HCT116 (cell line): ENCODE measurements around the gene ZNF79. TPM values are rescaled to one million over a fixed set of nuclear protein-coding genes. Genes with fewer than 3 reads are reported as not detected.

ENCODE experiments used
- ATAC-seq: fragments of 200-7000 bp; cut with Tn5 transposase; 2 replicates; pipeline ENCODE4 v1.9.1; 2020; ENCODE audit warnings: mild to moderate bottlenecking, moderate library complexity
- BruUV-seq: library from RNA; stranded (reverse); fragments of 400-500 nt; replicated peaks from 2 replicates; lab custom pipeline; 2021; lab: Mats Ljungman, UMichigan
- CTCF ChIA-PET: fragments of 300-600 bp; sonication (Branson Sonifier 250); formaldehyde crosslinking; loops from one replicate; lab custom pipeline; 2021; ENCODE audit warnings: antibody characterized with exemption; lab: Charles Lee
- POLR2A ChIA-PET: fragments of 300-600, 350-600 bp; sonication (Branson Sonifier 250); formaldehyde crosslinking; loops from one replicate; lab custom pipeline; 2021; ENCODE audit warnings: antibody characterized with exemption; lab: Charles Lee
- RAD21 ChIA-PET, 2 experiments: fragments of 300-600 bp; sonication (Branson Sonifier 250); formaldehyde crosslinking; loops; one replicate each; lab custom pipeline; 2023; ENCODE audit warnings: low total read pairs in 2 of 2; ENCODE audit not compliant: uncharacterized antibody in 2 of 2, unreplicated experiment in 2 of 2, low non-redundant PET in 1 of 2; lab: Charles Lee
- DNase-seq: peaks from one replicate; pipeline ENCODE4 v3.0.0-alpha.2; 2010; ENCODE audit warnings: low read depth, low spot score
- H2AFZ ChIP-seq: fragments of 200-600 bp; shearing (Covaris generic), sonication (generic); 2 replicates; pipeline ENCODE4 v1.6.1; 2017; ENCODE audit warnings: low read depth, mixed run types, mixed read lengths, antibody characterized with exemption, low read length; ENCODE audit not compliant: poor library complexity, severe bottlenecking
- H3K27ac ChIP-seq: 2 replicates; pipeline ENCODE4 v1.5.1; 2012; ENCODE audit warnings: low read depth, low read length
- H3K27me3 ChIP-seq: fragments of 200-600 bp; sonication (generic); 2 replicates; pipeline ENCODE4 v1.6.1; 2016; ENCODE audit warnings: mixed run types, low read length, mixed read lengths; ENCODE audit not compliant: insufficient read depth
- H3K36me3 ChIP-seq, 2 experiments: fragments of 200-500 bp in 1 of 2; fragments of 200-600 bp in 1 of 2; sonication (Bioruptor generic) in 1 of 2; sonication (generic) in 1 of 2; 2 replicates each; pipeline versions ENCODE4 v1.5.1 to v1.6.1; 2014 to 2016; ENCODE audit warnings: low read length in 2 of 2, inconsistent platforms in 1 of 2, mixed read lengths in 1 of 2, mixed run types in 1 of 2; ENCODE audit not compliant: insufficient read depth in 2 of 2, control insufficient read depth in 1 of 2
- H3K4me1 ChIP-seq, 2 experiments: fragments of 200-600 bp in 1 of 2; sonication (generic) in 1 of 2; 2 replicates each; pipeline versions ENCODE4 v1.5.1 to v1.6.1; 2012 to 2017; ENCODE audit warnings: low read length in 2 of 2, inconsistent platforms in 1 of 2, mild to moderate bottlenecking in 1 of 2, mixed read lengths in 1 of 2, mixed run types in 1 of 2, moderate library complexity in 1 of 2; ENCODE audit not compliant: insufficient read depth in 2 of 2, control insufficient read depth in 1 of 2
- H3K4me2 ChIP-seq: fragments of 200-600 bp; sonication (generic); 2 replicates; pipeline ENCODE4 v1.6.1; 2017; ENCODE audit warnings: mixed run types, low read length, mixed read lengths
- H3K4me3 ChIP-seq, 2 experiments: fragments of 200-600 bp in 1 of 2; sonication (generic) in 1 of 2; replicated peaks in 1 of 2; 2 replicates each; pipeline ENCODE4 v1.5.1; 2011 to 2016; ENCODE audit warnings: low read length in 2 of 2, control low read depth in 1 of 2, low read depth in 1 of 2, mild to moderate bottlenecking in 1 of 2, mixed read lengths in 1 of 2, mixed run types in 1 of 2
- H3K79me2 ChIP-seq: fragments of 200-600 bp; sonication (generic); 2 replicates; pipeline ENCODE4 v1.6.1; 2017; ENCODE audit warnings: mild to moderate bottlenecking, mixed run types, low read length, moderate library complexity, mixed read lengths; ENCODE audit not compliant: insufficient read depth
- H3K9ac ChIP-seq: fragments of 200-600 bp; sonication (generic); 2 replicates; pipeline ENCODE4 v1.6.1; 2016; ENCODE audit warnings: low read length, mixed read lengths
- H3K9me2 ChIP-seq: fragments of 200-600 bp; sonication (generic), shearing (Covaris generic); 2 replicates; pipeline ENCODE4 v1.6.1; 2017; ENCODE audit warnings: mixed run types, mild to moderate bottlenecking, moderate library complexity; ENCODE audit not compliant: insufficient read depth
- H3K9me3 ChIP-seq, 2 experiments: fragments of 200-500 bp in 1 of 2; fragments of 200-600 bp in 1 of 2; sonication (Bioruptor generic) in 1 of 2; sonication (generic) in 1 of 2; 2 replicates each; pipeline ENCODE4 v1.6.1; 2014 to 2017; ENCODE audit warnings: low read length in 2 of 2, mixed read lengths in 2 of 2, inconsistent platforms in 1 of 2, low read depth in 1 of 2, mild to moderate bottlenecking in 1 of 2, mixed run types in 1 of 2, moderate library complexity in 1 of 2; ENCODE audit not compliant: control insufficient read depth in 1 of 2, insufficient read depth in 1 of 2
- H4K20me1 ChIP-seq: fragments of 200-600 bp; sonication (generic), shearing (Covaris generic); 2 replicates; pipeline ENCODE4 v1.6.1; 2017; ENCODE audit warnings: mixed run types, mild to moderate bottlenecking, moderate library complexity; ENCODE audit not compliant: insufficient read depth
- CEBPB ChIP-seq: IDR thresholded peaks from 2 replicates; pipeline ENCODE4 v1.6.1; 2012; ENCODE audit warnings: low read depth
- EGR1 ChIP-seq: IDR thresholded peaks from 2 replicates; pipeline ENCODE4 v1.6.1; 2012; ENCODE audit warnings: low read depth
- MAX ChIP-seq: IDR thresholded peaks from 2 replicates; pipeline ENCODE4 v1.6.1; 2012
- REST ChIP-seq: IDR thresholded peaks from 2 replicates; pipeline ENCODE4 v1.6.1; 2012; ENCODE audit warnings: low read depth
- SRF ChIP-seq: IDR thresholded peaks from 2 replicates; pipeline ENCODE4 v1.6.1; 2012; ENCODE audit warnings: low read depth
- TCF7L2 ChIP-seq: IDR thresholded peaks from 2 replicates; pipeline ENCODE4 v1.7.0; 2011; ENCODE audit warnings: borderline replicate concordance, inconsistent platforms; ENCODE audit not compliant: insufficient read depth, insufficient read length; ENCODE audit errors: extremely low read depth
- YY1 ChIP-seq: IDR thresholded peaks from 2 replicates; pipeline ENCODE4 v1.6.1; 2011; ENCODE audit warnings: low read length, low read depth, moderate library complexity, mild to moderate bottlenecking; ENCODE audit not compliant: insufficient replicate concordance; ENCODE audit errors: extremely low read depth
- intact Hi-C: fragments of 100-400 bp; cut with micrococcal nuclease; formaldehyde crosslinking; loops from 2 replicates; pipeline ENCODE4 v1.10.0; 2022
- total RNA-seq: library from RNA; stranded (reverse); gene quantifications from one replicate; pipeline ENCODE4 v1.2.1, GENCODE V29; 2021; ENCODE audit not compliant: unreplicated experiment

Gene ZNF79
- total RNA-seq, 1 experiment from 2014 or later = 5.3 TPM

- BruUV-seq = no TSS peak
- intact Hi-C loops = no loop called here
Measured at GRCh38 chr9:127457191-127457878, 33.2 kb downstream of the ZNF79 start.

More at GRCh38 chr9:127457191-127457878, 33.2 kb downstream of the ZNF79 start:
- no peaks in the 10 kb centered on the region for H3K9me2 ChIP-seq
- no peak for DNase-seq
- H3K27me3 ChIP-seq = no peaks in the 10 kb centered on the region
- ChIA-PET CTCF (no interaction called here), POLR2A (no interaction called here), RAD21 (no interaction called here)
- H3K9me3 ChIP-seq = no peaks in the 10 kb centered on the region
- H3K9ac ChIP-seq = no peak overlapping the region
- TF ChIP-seq CEBPB = no peak
- no peak for TF ChIP-seq EGR1
- TF ChIP-seq YY1 = no peak
- TF ChIP-seq REST = no peak
- no peak for TF ChIP-seq TCF7L2
- TF ChIP-seq SRF = no peak
- TF ChIP-seq MAX = no peak
- H3K4me1 ChIP-seq = peaks cover 7 to 16% of the 10 kb centered on the region in 2 experiments
- peak; percentile 13; the same call in 1 of the 2 replicates for ATAC-seq
- H3K4me3 ChIP-seq = no peak overlapping the region
- no peak overlapping the region for H2AFZ ChIP-seq
- H4K20me1 ChIP-seq = no peaks in the 10 kb centered on the region
- H3K27ac ChIP-seq = no peak overlapping the region
- peaks cover 9 to 11% of the 10 kb centered on the region in 2 experiments; a peak in 3 of 4 replicates for H3K36me3 ChIP-seq
- H3K4me2 ChIP-seq = no peak overlapping the region
- H3K79me2 ChIP-seq = peaks cover 5% of the 10 kb centered on the region; the same call in 1 of the 2 replicates
